ENCODE measurements around the gene NLGN1.

Gene NLGN1

GRCh38 chr3:174253940-174254339 is 856.4 kb downstream of the NLGN1 start:
- FAIRE-seq, result no peak
- no peak for DNase-seq (ENCODE audit: low spot score)

- no peak for FAIRE-seq
- DNase-seq (ENCODE audit: low spot score), result no peak
Observed at GRCh38 chr3:174255454-174255853, 857.9 kb downstream of the NLGN1 start.

GRCh38 chr3:174266476-174266875 is 868.9 kb downstream of the NLGN1 start:
- DNase-seq (ENCODE audit: low spot score) (no peak), FAIRE-seq (no peak)

GRCh38 chr3:174268061-174268460 is 870.5 kb downstream of the NLGN1 start:
- DNase-seq (ENCODE audit: low spot score) (no peak), FAIRE-seq (no peak)

- no peak for DNase-seq (ENCODE audit: low spot score)
- FAIRE-seq, result no peak
Observed at GRCh38 chr3:174268586-174268985, 871.0 kb downstream of the NLGN1 start.

GRCh38 chr3:174270841-174271240 is 873.3 kb downstream of the NLGN1 start:
- no peak for FAIRE-seq

GRCh38 chr3:174275336-174275735 is 877.8 kb downstream of the NLGN1 start:
- no peak for FAIRE-seq

More at GRCh38 chr3:174270841-174271240, 873.3 kb downstream of the NLGN1 start:
- no peak for DNase-seq (ENCODE audit: low spot score)

GRCh38 chr3:174276826-174277225 is 879.3 kb downstream of the NLGN1 start:
- no peak for DNase-seq (ENCODE audit: low spot score)
- FAIRE-seq, result no peak

More at GRCh38 chr3:174275336-174275735, 877.8 kb downstream of the NLGN1 start:
- no peak for DNase-seq (ENCODE audit: low spot score)

GRCh38 chr3:174278094-174278493 is 880.5 kb downstream of the NLGN1 start:
- FAIRE-seq (no peak), DNase-seq (ENCODE audit: low spot score) (no peak)

GRCh38 chr3:174280186-174280585 is 882.6 kb downstream of the NLGN1 start:
- FAIRE-seq (no peak), DNase-seq (ENCODE audit: low spot score) (no peak)

GRCh38 chr3:174285242-174285864 is 887.8 kb downstream of the NLGN1 start:
- no peak for DNase-seq (ENCODE audit: low spot score)
- FAIRE-seq, result no peak

- DNase-seq (ENCODE audit: low spot score), result no peak
- FAIRE-seq, result no peak
Observed at GRCh38 chr3:174287705-174288104, 890.2 kb downstream of the NLGN1 start.

GRCh38 chr3:174294616-174295015 is 897.1 kb downstream of the NLGN1 start:
- DNase-seq (ENCODE audit: low spot score), result no peak
- no peak for FAIRE-seq

GRCh38 chr3:174295306-174296092 is 898.0 kb downstream of the NLGN1 start:
- FAIRE-seq (no peak), DNase-seq (ENCODE audit: low spot score) (no peak)

- FAIRE-seq (no peak), DNase-seq (ENCODE audit: low spot score) (no peak)
Observed at GRCh38 chr3:174302746-174303315, 905.3 kb downstream of the NLGN1 start.

- FAIRE-seq, result no peak
- no peak for DNase-seq (ENCODE audit: low spot score)
Observed at GRCh38 chr3:174303907-174304560, 906.5 kb downstream of the NLGN1 start.

GRCh38 chr3:174308736-174309135 is 911.2 kb downstream of the NLGN1 start:
- no peak for FAIRE-seq
- no peak for DNase-seq (ENCODE audit: low spot score)

- no peak for DNase-seq (ENCODE audit: low spot score)
Observed at GRCh38 chr3:174310475-174310983, 913.0 kb downstream of the NLGN1 start.

GRCh38 chr3:174315225-174315624 is 917.7 kb downstream of the NLGN1 start:
- FAIRE-seq (no peak), DNase-seq (ENCODE audit: low spot score) (no peak)

More at GRCh38 chr3:174310475-174310983, 913.0 kb downstream of the NLGN1 start:
- no peak for FAIRE-seq

- DNase-seq (ENCODE audit: low spot score) (no peak), FAIRE-seq (no peak)
Observed at GRCh38 chr3:174317005-174317404, 919.5 kb downstream of the NLGN1 start.

GRCh38 chr3:174318181-174318580 is 920.6 kb downstream of the NLGN1 start:
- no peak for DNase-seq (ENCODE audit: low spot score)
- no peak for FAIRE-seq

GRCh38 chr3:174321548-174321947 is 924.0 kb downstream of the NLGN1 start:
- FAIRE-seq (no peak), DNase-seq (ENCODE audit: low spot score) (no peak)
